SK-N-SH (cell line): ENCODE results near the gene PDE9A. TPM values are rescaled to one million over a fixed set of nuclear protein-coding genes. Genes with fewer than 3 reads are reported as not detected.

Source experiments
- CTCF ChIA-PET: fragments of 300-600, 350-600 bp; formaldehyde crosslinking; extraction: SDS; loops from one replicate; lab custom pipeline; 2021; lab: Yijun Ruan, JAX
- POLR2A ChIA-PET: fragments of 350-600 bp; sonication (Branson Sonifier 250); formaldehyde crosslinking; extraction: SDS; loops from one replicate; lab custom pipeline; 2020; ENCODE audit warnings: antibody characterized with exemption, inconsistent platforms; lab: Yijun Ruan, JAX
- DNase-seq: peaks from one replicate; pipeline ENCODE4 v3.0.0; 2012
- H2AFZ ChIP-seq: fragments of 200-600 bp; sonication (generic); 2 replicates; pipeline ENCODE4 v1.8.1; 2016; ENCODE audit warnings: antibody characterized with exemption, mild to moderate bottlenecking, low read depth
- H3F3A ChIP-seq: fragments of 200-600 bp; sonication (generic); replicated peaks from 2 replicates; pipeline ENCODE3; 2016; ENCODE audit warnings: antibody characterized with exemption, mild to moderate bottlenecking; ENCODE audit not compliant: insufficient read depth
- H3K27ac ChIP-seq, 2 experiments: fragments of 200-500 bp in 1 of 2; fragments of 200-600 bp in 1 of 2; sonication (Bioruptor generic) in 1 of 2; sonication (generic), shearing (Covaris generic) in 1 of 2; 2 replicates each; pipeline versions ENCODE4 v1.5.1 to v1.6.1; 2014 to 2016; ENCODE audit warnings: low read depth in 2 of 2, inconsistent platforms in 1 of 2, low read length in 1 of 2, mild to moderate bottlenecking in 1 of 2, mixed read lengths in 1 of 2
- H3K27me3 ChIP-seq: fragments of 200-600 bp; sonication (generic), shearing (Covaris generic); 2 replicates; pipeline ENCODE4 v1.6.1; 2016; ENCODE audit warnings: mixed run types; ENCODE audit not compliant: insufficient read depth
- H3K36me3 ChIP-seq, 2 experiments: fragments of 200-500 bp in 1 of 2; fragments of 200-600 bp in 1 of 2; sonication (Bioruptor generic) in 1 of 2; sonication (generic) in 1 of 2; replicated peaks in 1 of 2; 2 replicates each; pipeline versions ENCODE3 to v1.5.1; 2014 to 2016; ENCODE audit warnings: low read length in 1 of 2, mild to moderate bottlenecking in 1 of 2; ENCODE audit not compliant: insufficient read depth in 2 of 2, control insufficient read depth in 1 of 2
- H3K4me1 ChIP-seq, 2 experiments: fragments of 200-500 bp in 1 of 2; fragments of 200-600 bp in 1 of 2; sonication (Bioruptor generic) in 1 of 2; sonication (generic), shearing (Covaris generic) in 1 of 2; 2 replicates each; pipeline versions ENCODE4 v1.5.1 to v1.6.1; 2014 to 2016; ENCODE audit warnings: low read depth in 1 of 2, low read length in 1 of 2, mixed run types in 1 of 2; ENCODE audit not compliant: insufficient read depth in 2 of 2, control insufficient read depth in 1 of 2
- H3K4me2 ChIP-seq: fragments of 200-600 bp; sonication (generic), shearing (Covaris generic); 2 replicates; pipeline ENCODE4 v1.6.1; 2017; ENCODE audit warnings: mixed run types
- H3K4me3 ChIP-seq, 2 experiments: fragments of 200-500 bp in 1 of 2; fragments of 200-600 bp in 1 of 2; sonication (Bioruptor generic) in 1 of 2; sonication (generic), shearing (Covaris generic) in 1 of 2; 2 replicates each; pipeline versions ENCODE4 v1.5.1 to v1.8.1; 2014 to 2016; ENCODE audit warnings: low read depth in 2 of 2, inconsistent platforms in 1 of 2, low read length in 1 of 2, mild to moderate bottlenecking in 1 of 2, mixed read lengths in 1 of 2, moderate library complexity in 1 of 2
- H3K79me2 ChIP-seq: fragments of 200-600 bp; sonication (generic); 2 replicates; pipeline ENCODE4 v1.8.1; 2017; ENCODE audit warnings: mild to moderate bottlenecking; ENCODE audit not compliant: insufficient read depth
- H3K9ac ChIP-seq: fragments of 200-600 bp; sonication (generic); 2 replicates; pipeline ENCODE4 v1.6.1; 2017; ENCODE audit warnings: mixed run types
- H3K9me2 ChIP-seq: fragments of 200-600 bp; sonication (generic); 2 replicates; pipeline ENCODE4 v1.6.1; 2017; ENCODE audit warnings: mixed run types
- H3K9me3 ChIP-seq: fragments of 200-600 bp; sonication (generic); 2 replicates; pipeline ENCODE4 v1.6.1; 2017; ENCODE audit warnings: mixed run types, mild to moderate bottlenecking, moderate library complexity
- H4K20me1 ChIP-seq: fragments of 200-600 bp; sonication (generic); 2 replicates; pipeline ENCODE4 v1.6.1; 2017; ENCODE audit warnings: mild to moderate bottlenecking, mixed run types; ENCODE audit not compliant: insufficient read depth
- EZH2phosphoT487 ChIP-seq: fragments of 200-600 bp; sonication (generic); IDR thresholded peaks from 2 replicates; pipeline ENCODE4 v1.6.1; 2017; ENCODE audit warnings: low read depth, mixed run types, mild to moderate bottlenecking, antibody characterized with exemption, moderate library complexity, borderline replicate concordance
- FOXJ3 ChIP-seq: sonication (generic); formaldehyde crosslinking; IDR thresholded peaks from 2 replicates; pipeline ENCODE4 v1.5.1; 2020; ENCODE audit warnings: mild to moderate bottlenecking, missing genetic modification reagents
- FOXM1 ChIP-seq: IDR thresholded peaks from 2 replicates; pipeline ENCODE4 v1.4.0; 2012; ENCODE audit warnings: low read depth, mild to moderate bottlenecking
- GABPA ChIP-seq: IDR thresholded peaks from 2 replicates; pipeline ENCODE4 v1.4.0; 2012; ENCODE audit warnings: low read depth, mild to moderate bottlenecking
- GATA2 ChIP-seq: sonication (generic); formaldehyde crosslinking; IDR thresholded peaks from 2 replicates; pipeline ENCODE4 v1.5.0; 2020; ENCODE audit warnings: mild to moderate bottlenecking, missing genetic modification reagents
- IRF3 ChIP-seq: fragments of 150-350 bp; IDR thresholded peaks from 2 replicates; pipeline ENCODE4 v1.6.1; 2016; ENCODE audit warnings: mild to moderate bottlenecking, low read depth, low read length
- REST ChIP-seq: IDR thresholded peaks from 2 replicates; pipeline ENCODE4 v1.6.1; 2012; ENCODE audit warnings: mild to moderate bottlenecking, low read depth, low read length, moderate library complexity
- SMC3 ChIP-seq: IDR thresholded peaks from 2 replicates; pipeline ENCODE4 v1.6.1; 2012; ENCODE audit warnings: low read depth, low read length, improper control_type of control experiment
- TCF12 ChIP-seq: IDR thresholded peaks from 2 replicates; pipeline ENCODE4 v1.4.0; 2012
- TEAD4 ChIP-seq: IDR thresholded peaks from 2 replicates; pipeline ENCODE4 v1.4.0; 2012; ENCODE audit warnings: mild to moderate bottlenecking, borderline replicate concordance; ENCODE audit not compliant: insufficient read depth
- USF2 ChIP-seq: fragments of 150-350 bp; IDR thresholded peaks from 2 replicates; pipeline ENCODE4 v1.6.1; 2017; ENCODE audit warnings: antibody characterized with exemption, low read length, low read depth, borderline replicate concordance
- WGBS: methylation state at CpG from one replicate; pipeline ENCODE4 v1.1.6; 2017; ENCODE audit warnings: low lambda C conversion rate; 5-methylcytosine and 5-hydroxymethylcytosine counted together
- polyA plus RNA-seq, 3 experiments: library from polyadenylated mRNA; depleted of rRNA; stranded (reverse); fragments of >200 nt; gene quantifications; 2 replicates each; pipeline ENCODE4 v1.2.3, GENCODE V29; 2012

PDE9A gene
- polyA plus RNA-seq, 1 of the 3 experiments (the other 2 are of a cell fraction) = 0.28 TPM

DNA sequence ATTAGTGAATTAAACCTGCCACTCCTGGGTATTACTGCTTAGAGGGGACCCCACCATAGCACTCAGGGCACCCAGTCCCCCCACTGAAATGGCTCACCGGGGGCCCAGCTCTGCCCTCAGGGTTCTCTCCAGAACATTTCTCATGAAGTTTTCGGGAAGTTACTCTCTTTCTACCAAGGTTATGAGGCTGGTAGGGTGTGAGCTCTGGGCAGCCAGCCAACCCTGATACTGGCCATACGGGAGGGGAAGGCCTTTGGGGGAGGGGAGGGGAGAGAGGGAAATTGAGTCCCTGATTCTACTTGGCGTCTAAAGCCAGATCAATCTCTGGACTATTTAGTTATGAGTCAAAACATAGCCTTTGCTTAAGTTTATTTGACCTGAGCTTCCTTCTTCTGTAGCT lies 12.9 kb upstream of the PDE9A start (continued):
- TF ChIP-seq IRF3 = no peak
- no peak for TF ChIP-seq GABPA
- TF ChIP-seq EZH2phosphoT487 = no peak
- TF ChIP-seq TCF12 = no peak
- TF ChIP-seq GATA2 (CRISPR knock-in tag) = no peak

DNA sequence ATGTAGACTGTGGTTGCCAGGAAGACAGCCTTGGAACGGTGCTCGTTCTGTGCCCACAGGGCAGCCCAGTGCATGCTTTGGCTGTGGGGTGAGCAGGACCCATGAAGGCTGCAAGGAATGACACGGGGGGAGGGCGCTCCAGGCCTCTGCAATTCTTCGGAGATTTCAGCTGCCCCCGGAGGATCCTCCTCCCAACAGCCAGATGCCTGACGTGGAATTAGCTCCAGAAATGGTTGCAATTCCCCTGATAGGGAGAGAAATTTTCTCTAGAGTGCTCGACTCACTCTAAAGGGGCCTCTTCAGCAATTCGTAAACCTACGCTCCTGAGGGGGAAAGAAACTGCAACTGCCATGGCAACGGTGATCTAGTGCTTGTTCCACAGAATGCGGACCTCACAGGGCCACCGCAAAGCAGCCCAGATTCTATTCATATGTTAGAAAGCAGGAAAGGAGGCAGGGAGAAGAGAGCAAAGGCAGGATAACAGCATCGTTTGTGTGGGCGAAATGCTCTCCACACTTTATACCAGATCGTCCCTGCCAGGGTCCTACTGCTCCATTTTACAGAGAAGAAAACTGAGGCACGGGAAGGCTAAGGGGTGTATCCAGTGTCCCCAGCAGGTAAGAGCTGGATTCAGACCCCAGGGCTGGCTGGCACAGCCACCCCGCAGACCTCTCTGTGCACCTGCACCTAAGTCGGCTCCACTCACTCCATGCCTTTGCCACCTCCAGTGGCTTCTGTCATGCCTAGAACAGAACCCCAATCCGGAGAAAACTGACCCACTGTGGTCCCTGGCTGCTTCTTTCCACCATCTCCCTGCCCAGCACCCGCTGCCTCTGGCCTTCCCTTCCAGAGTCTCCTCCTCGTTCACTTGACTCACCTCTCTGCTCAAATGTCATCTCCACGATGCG lies 11.9 kb upstream of the PDE9A start:
- no peaks in the 10 kb centered on the region for H3K27me3 ChIP-seq
- no peak overlapping the region for H3K27ac ChIP-seq
- H3K9ac ChIP-seq = no peak overlapping the region
- TF ChIP-seq REST = no peak
- no peak for TF ChIP-seq FOXM1
- TF ChIP-seq TEAD4 = no peak
- TF ChIP-seq FOXJ3 (CRISPR knock-in tag) = no peak
- no peak for TF ChIP-seq SMC3
- no peak for TF ChIP-seq USF2
- TF ChIP-seq IRF3 = no peak
- H3K4me2 ChIP-seq = no peak overlapping the region
- no peak overlapping the region for H3K4me3 ChIP-seq
- peak; percentile 49 for DNase-seq
- no peaks in the 10 kb centered on the region for H3K36me3 ChIP-seq
- H2AFZ ChIP-seq = no peak overlapping the region
- ChIA-PET CTCF (interaction anchor here (0.7 to 5.2 kb wide), 9 partner anchors 9 to 732 kb away, joined by 3 to 25 read pairs (median 3); partner anchors contain the start of gene PDE9A), POLR2A (interaction anchor here (1.6 kb wide), 1 partner anchor 11 kb away, joined by 8 read pairs; the partner anchor contains the start of gene PDE9A)
- H3F3A ChIP-seq = no peaks in the 10 kb centered on the region
- no peaks in the 10 kb centered on the region for H3K9me3 ChIP-seq
- no peaks in the 10 kb centered on the region for H3K9me2 ChIP-seq
- H4K20me1 ChIP-seq = no peaks in the 10 kb centered on the region
- 45% methylated on average over 21 of the region's 24 CpGs for WGBS
- no peaks in the 10 kb centered on the region for H3K79me2 ChIP-seq
- H3K4me1 ChIP-seq = peaks cover 0 to 3% of the 10 kb centered on the region in 2 experiments; a peak in 1 of 4 replicates
